ENCODE measurements around the gene RGS11.

RGS11 gene

GRCh38 chr16:275786-276232 is at the start of gene RGS11:
RGS11 (minus strand) TSS chr16:275944; CDS start chr16:275911, 33 bp downstream.
- no peak for DNase-seq (ENCODE audit: low read depth)

GRCh38 chr16:324451-325334 is 48.9 kb upstream of the RGS11 start:
- no peak for DNase-seq (ENCODE audit: low read depth)

GRCh38 chr16:324201-324450 is 48.4 kb upstream of the RGS11 start:
- no peak for DNase-seq (ENCODE audit: low read depth)

GRCh38 chr16:322476-323143 is 46.9 kb upstream of the RGS11 start:
- no peak for DNase-seq (ENCODE audit: low read depth)

GRCh38 chr16:321532-321931 is 45.8 kb upstream of the RGS11 start:
- no peak for DNase-seq (ENCODE audit: low read depth)

GRCh38 chr16:320206-320605 is 44.5 kb upstream of the RGS11 start:
- DNase-seq (ENCODE audit: low read depth), result no peak

- no peak for DNase-seq (ENCODE audit: low read depth)
Observed at GRCh38 chr16:318628-319027, 42.9 kb upstream of the RGS11 start.

- DNase-seq (ENCODE audit: low read depth), result no peak
Observed at GRCh38 chr16:317583-317982, 41.8 kb upstream of the RGS11 start.

- no peak for DNase-seq (ENCODE audit: low read depth)
Observed at GRCh38 chr16:316741-317464, 41.2 kb upstream of the RGS11 start.

- no peak for DNase-seq (ENCODE audit: low read depth)
Observed at GRCh38 chr16:314795-315299, 39.1 kb upstream of the RGS11 start.

- no peak for DNase-seq (ENCODE audit: low read depth)
Observed at GRCh38 chr16:314351-314750, 38.6 kb upstream of the RGS11 start.

- no peak for DNase-seq (ENCODE audit: low read depth)
Observed at GRCh38 chr16:311725-312124, 36.0 kb upstream of the RGS11 start.

- no peak for DNase-seq (ENCODE audit: low read depth)
Observed at GRCh38 chr16:309476-309875, 33.7 kb upstream of the RGS11 start.

GRCh38 chr16:307691-308312 is 32.1 kb upstream of the RGS11 start:
- no peak for DNase-seq (ENCODE audit: low read depth)

- no peak for DNase-seq (ENCODE audit: low read depth)
Observed at GRCh38 chr16:306911-307370, 31.2 kb upstream of the RGS11 start.

GRCh38 chr16:305916-306626 is 30.3 kb upstream of the RGS11 start:
- no peak for DNase-seq (ENCODE audit: low read depth)

- DNase-seq (ENCODE audit: low read depth), result no peak
Observed at GRCh38 chr16:303760-304505, 28.2 kb upstream of the RGS11 start.

GRCh38 chr16:301950-302349 is 26.2 kb upstream of the RGS11 start:
- no peak for DNase-seq (ENCODE audit: low read depth)

GRCh38 chr16:301235-301634 is 25.5 kb upstream of the RGS11 start:
- no peak for DNase-seq (ENCODE audit: low read depth)

GRCh38 chr16:297832-298231 is 22.1 kb upstream of the RGS11 start:
- DNase-seq (ENCODE audit: low read depth), result no peak
